H9 (cell line): ENCODE results near the gene MRPL30. TPM values are rescaled to one million over a fixed set of nuclear protein-coding genes. Genes with fewer than 3 reads are reported as not detected.
"Not testable (repeated sequence)": the region's sequence is repeated elsewhere in the genome, so short reads cannot be mapped to it uniquely, and the experiment has no call there.

ENCODE experiments used
- DNase-seq: peaks from one replicate; pipeline ENCODE4 v3.0.0-alpha.2; 2017
- H2AFZ ChIP-seq: one replicate; pipeline ENCODE4 v1.6.1; 2013; ENCODE audit warnings: mild to moderate bottlenecking, low read length, control low read depth, moderate library complexity
- H2AK5ac ChIP-seq: 2 replicates; pipeline ENCODE4 v1.6.1; 2013; ENCODE audit warnings: low read length, control low read depth, mixed read lengths; ENCODE audit not compliant: insufficient read length
- H2BK120ac ChIP-seq: one replicate; pipeline ENCODE4 v1.6.1; 2013; ENCODE audit warnings: low read depth, mild to moderate bottlenecking, low read length, control low read depth, inconsistent platforms; ENCODE audit not compliant: poor library complexity, severe bottlenecking
- H2BK12ac ChIP-seq: 2 replicates; pipeline ENCODE4 v1.6.1; 2013; ENCODE audit warnings: low read length, control low read depth, mixed read lengths, low read depth; ENCODE audit not compliant: insufficient read length
- H2BK15ac ChIP-seq: 2 replicates; pipeline ENCODE4 v1.6.1; 2013; ENCODE audit warnings: low read depth, low read length, control low read depth
- H2BK20ac ChIP-seq: one replicate; pipeline ENCODE4 v1.6.1; 2013; ENCODE audit warnings: low read depth, mild to moderate bottlenecking, low read length, control low read depth, inconsistent platforms; ENCODE audit not compliant: poor library complexity, severe bottlenecking
- H2BK5ac ChIP-seq: 2 replicates; pipeline ENCODE4 v1.6.1; 2013; ENCODE audit warnings: low read length, control low read depth, mixed read lengths; ENCODE audit not compliant: insufficient read length
- H3K14ac ChIP-seq: 2 replicates; pipeline ENCODE4 v1.6.1; 2013; ENCODE audit warnings: low read length, control low read depth; ENCODE audit not compliant: insufficient read depth
- H3K18ac ChIP-seq: 2 replicates; pipeline ENCODE4 v1.6.1; 2013; ENCODE audit warnings: low read depth, mild to moderate bottlenecking, mixed read lengths, low read length, control low read depth; ENCODE audit not compliant: insufficient read length
- H3K23ac ChIP-seq: 2 replicates; pipeline ENCODE4 v1.6.1; 2013; ENCODE audit warnings: low read length, control low read depth, mixed read lengths, low read depth; ENCODE audit not compliant: insufficient read length
- H3K23me2 ChIP-seq: 2 replicates; pipeline ENCODE4 v1.6.1; 2013; ENCODE audit warnings: low read depth, mild to moderate bottlenecking, mixed read lengths, low read length, control low read depth; ENCODE audit not compliant: insufficient read length, poor library complexity, severe bottlenecking
- H3K27ac ChIP-seq: 2 replicates; pipeline ENCODE4 v1.5.1; 2013; ENCODE audit warnings: low read length, control low read depth, mixed read lengths, low read depth; ENCODE audit not compliant: insufficient read length
- H3K27me3 ChIP-seq: 2 replicates; pipeline ENCODE4 v1.6.1; 2013; ENCODE audit warnings: low read length, control low read depth, inconsistent platforms; ENCODE audit not compliant: insufficient read depth
- H3K4ac ChIP-seq: 2 replicates; pipeline ENCODE4 v1.6.1; 2013; ENCODE audit warnings: low read depth, mild to moderate bottlenecking, control low read depth, inconsistent platforms, low read length, moderate library complexity
- H3K4me1 ChIP-seq: 2 replicates; pipeline ENCODE4 v1.6.1; 2013; ENCODE audit warnings: low read length, control low read depth, inconsistent platforms; ENCODE audit not compliant: insufficient read depth
- H3K4me2 ChIP-seq: 2 replicates; pipeline ENCODE4 v1.6.1; 2013; ENCODE audit warnings: low read length, control low read depth, mixed read lengths; ENCODE audit not compliant: insufficient read length, insufficient read depth
- H3K56ac ChIP-seq: 2 replicates; pipeline ENCODE4 v1.6.1; 2013; ENCODE audit warnings: low read depth, mild to moderate bottlenecking, mixed read lengths, low read length, control low read depth; ENCODE audit not compliant: insufficient read length
- H3K79me1 ChIP-seq: 2 replicates; pipeline ENCODE4 v1.6.1; 2013; ENCODE audit warnings: low read depth, mild to moderate bottlenecking, moderate library complexity, low read length, control low read depth, inconsistent platforms; ENCODE audit not compliant: insufficient read depth, poor library complexity, severe bottlenecking
- H3K79me2 ChIP-seq: 2 replicates; pipeline ENCODE4 v1.6.1; 2013; ENCODE audit warnings: low read length, control low read depth, inconsistent platforms; ENCODE audit not compliant: insufficient read depth
- H3K9ac ChIP-seq: 2 replicates; pipeline ENCODE4 v1.6.1; 2013; ENCODE audit warnings: low read length, control low read depth, mixed read lengths; ENCODE audit not compliant: insufficient read length; ENCODE audit errors: extremely low read depth
- H3K9me3 ChIP-seq: one replicate; pipeline ENCODE4 v1.6.1; 2013; ENCODE audit warnings: low read depth, low read length, inconsistent platforms; ENCODE audit not compliant: control insufficient read depth
- H3T11ph ChIP-seq: one replicate; pipeline ENCODE4 v1.6.1; 2013; ENCODE audit warnings: mild to moderate bottlenecking, low read length, control low read depth, inconsistent platforms
- H4K20me1 ChIP-seq: one replicate; pipeline ENCODE4 v1.6.1; 2013; ENCODE audit not compliant: control insufficient read depth, insufficient read length, insufficient read depth
- H4K5ac ChIP-seq: 2 replicates; pipeline ENCODE4 v1.6.1; 2013; ENCODE audit warnings: low read depth, mild to moderate bottlenecking, mixed read lengths, low read length, control low read depth; ENCODE audit not compliant: insufficient read length
- H4K8ac ChIP-seq: replicated peaks from 2 replicates; pipeline ENCODE4 v1.6.1; 2013; ENCODE audit warnings: low read length, control low read depth, mixed read lengths, low read depth; ENCODE audit not compliant: insufficient read length
- H4K91ac ChIP-seq: 2 replicates; pipeline ENCODE4 v1.6.1; 2013; ENCODE audit warnings: low read depth, mild to moderate bottlenecking, moderate library complexity, mixed read lengths, low read length, control low read depth; ENCODE audit not compliant: insufficient read length
- H3K27ac Mint-ChIP-seq, 3 experiments: 2 replicates in 2 of 3; 3 replicates in 1 of 3; pipeline ENCODE4 v1.8.0; 2020 to 2021; ENCODE audit warnings: mixed read lengths in 3 of 3, mild to moderate bottlenecking in 1 of 3, moderate library complexity in 1 of 3
- H3K27me3 Mint-ChIP-seq: 2 replicates; pipeline ENCODE4 v1.8.0; 2021; ENCODE audit warnings: low read depth, mild to moderate bottlenecking, moderate library complexity, mixed read lengths
- H3K36me3 Mint-ChIP-seq, 3 experiments: 2 replicates in 2 of 3; 3 replicates in 1 of 3; pipeline ENCODE4 v1.8.0; 2020 to 2021; ENCODE audit warnings: low read depth in 3 of 3, mixed read lengths in 3 of 3; ENCODE audit not compliant: insufficient read depth in 1 of 3
- H3K4me1 Mint-ChIP-seq, 2 experiments: 2 replicates each; pipeline ENCODE4 v1.8.0; 2020; ENCODE audit warnings: mixed read lengths in 2 of 2
- H3K4me3 Mint-ChIP-seq, 2 experiments: 2 replicates in 1 of 2; 3 replicates in 1 of 2; pipeline ENCODE4 v1.8.0; 2020 to 2021; ENCODE audit warnings: mild to moderate bottlenecking in 2 of 2, mixed read lengths in 2 of 2, moderate library complexity in 1 of 2
- H3K9me3 Mint-ChIP-seq, 2 experiments: 2 replicates in 1 of 2; 3 replicates in 1 of 2; pipeline ENCODE4 v1.8.0; 2020; ENCODE audit warnings: mild to moderate bottlenecking in 2 of 2, mixed read lengths in 2 of 2, moderate library complexity in 1 of 2
- WGBS: extraction: QIAGEN DNeasy Blood & Tissue Kit; methylation state at CpG from one replicate; pipeline ENCODE4 v1.1.7; 2013; ENCODE audit warnings: missing lambda C conversion rate, low lambda C conversion rate, mixed read lengths; ENCODE audit not compliant: insufficient read length; ENCODE audit errors: extremely low coverage; 5-methylcytosine and 5-hydroxymethylcytosine counted together
- total RNA-seq: library from RNA; stranded (reverse); gene quantifications from 2 replicates; pipeline ENCODE4 v1.2.1, GENCODE V29; 2021
- TF ChIP-seq, protein P1 (sequence below): fragments of 200-600 bp; sonication (generic); conservative IDR thresholded peaks from 3 replicates; pipeline ENCODE4 v1.8.0; 2021; ENCODE audit warnings: antibody characterized with exemption, mild to moderate bottlenecking

Gene MRPL30
- total RNA-seq, 1 experiment from 2014 or later = 50.8 TPM

DNA sequence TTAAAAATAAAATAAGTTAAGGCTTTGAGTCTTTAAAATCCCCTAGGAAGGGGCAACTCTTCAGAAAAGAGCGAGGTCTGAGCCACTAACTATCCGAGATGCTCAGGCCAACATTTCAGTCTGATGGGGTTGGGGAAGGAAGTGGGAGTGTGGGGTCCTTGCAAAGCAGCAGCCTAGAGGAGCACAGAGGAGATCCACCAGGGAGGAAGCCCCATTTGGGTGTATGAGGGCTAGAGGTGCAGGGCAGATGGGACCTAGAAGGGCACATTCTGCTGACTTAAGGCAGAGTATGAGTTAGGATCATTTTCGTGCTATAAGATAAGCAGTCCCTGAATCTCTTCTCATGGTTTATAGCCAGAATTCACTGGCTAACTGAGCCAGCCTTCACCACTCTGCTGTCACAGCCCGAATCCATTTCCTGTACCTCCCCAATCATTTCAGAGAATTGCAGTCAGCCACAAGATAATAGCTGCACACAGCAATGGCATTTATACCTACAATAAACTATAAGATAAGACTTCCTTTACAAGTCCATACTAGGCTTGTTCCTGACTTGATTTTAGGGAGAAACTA, 37.0 kb downstream of the MRPL30 start:
- no peak overlapping the region for H2BK15ac ChIP-seq
- Mint-ChIP-seq H3K27ac (no peak overlapping the region), H3K27me3 (no peaks in the 10 kb centered on the region), H3K9me3 (no peaks in the 10 kb centered on the region), H3K36me3 (peaks cover 0 to 5% (median 5%) of the 10 kb centered on the region in 3 experiments; a peak in 2 of 7 replicates), H3K4me1 (no peaks in the 10 kb centered on the region), H3K4me3 (no peak overlapping the region)
- no peaks in the 10 kb centered on the region for H3K23me2 ChIP-seq
- no peak overlapping the region for H2BK12ac ChIP-seq
- WGBS = no CpG with 5 or more reads among the region's 4 CpGs
- no peaks in the 10 kb centered on the region for H3K79me1 ChIP-seq
- H4K20me1 ChIP-seq = no peaks in the 10 kb centered on the region
- no peak overlapping the region for H4K91ac ChIP-seq
- no peaks in the 10 kb centered on the region for H3K27me3 ChIP-seq
- no peak for DNase-seq
- no peak overlapping the region for H4K8ac ChIP-seq
- no peaks in the 10 kb centered on the region for H3K79me2 ChIP-seq
- no peak overlapping the region for H2AK5ac ChIP-seq
- no peak overlapping the region for H2AFZ ChIP-seq
- H3K4me1 ChIP-seq = no peaks in the 10 kb centered on the region
- no peak overlapping the region for H2BK120ac ChIP-seq
- no peaks in the 10 kb centered on the region for H3K9me3 ChIP-seq
- TF ChIP-seq, protein P1, sequence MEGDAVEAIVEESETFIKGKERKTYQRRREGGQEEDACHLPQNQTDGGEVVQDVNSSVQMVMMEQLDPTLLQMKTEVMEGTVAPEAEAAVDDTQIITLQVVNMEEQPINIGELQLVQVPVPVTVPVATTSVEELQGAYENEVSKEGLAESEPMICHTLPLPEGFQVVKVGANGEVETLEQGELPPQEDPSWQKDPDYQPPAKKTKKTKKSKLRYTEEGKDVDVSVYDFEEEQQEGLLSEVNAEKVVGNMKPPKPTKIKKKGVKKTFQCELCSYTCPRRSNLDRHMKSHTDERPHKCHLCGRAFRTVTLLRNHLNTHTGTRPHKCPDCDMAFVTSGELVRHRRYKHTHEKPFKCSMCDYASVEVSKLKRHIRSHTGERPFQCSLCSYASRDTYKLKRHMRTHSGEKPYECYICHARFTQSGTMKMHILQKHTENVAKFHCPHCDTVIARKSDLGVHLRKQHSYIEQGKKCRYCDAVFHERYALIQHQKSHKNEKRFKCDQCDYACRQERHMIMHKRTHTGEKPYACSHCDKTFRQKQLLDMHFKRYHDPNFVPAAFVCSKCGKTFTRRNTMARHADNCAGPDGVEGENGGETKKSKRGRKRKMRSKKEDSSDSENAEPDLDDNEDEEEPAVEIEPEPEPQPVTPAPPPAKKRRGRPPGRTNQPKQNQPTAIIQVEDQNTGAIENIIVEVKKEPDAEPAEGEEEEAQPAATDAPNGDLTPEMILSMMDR = no peak
- H3K23ac ChIP-seq = no peak overlapping the region
- H3K18ac ChIP-seq = no peak overlapping the region
- no peak overlapping the region for H3T11ph ChIP-seq
- H3K27ac ChIP-seq = no peak overlapping the region
- H4K5ac ChIP-seq = no peak overlapping the region
- no peak overlapping the region for H2BK5ac ChIP-seq
- no peak overlapping the region for H3K56ac ChIP-seq
- no peak overlapping the region for H3K4ac ChIP-seq
- H2BK20ac ChIP-seq = no peak overlapping the region
- no peak overlapping the region for H3K9ac ChIP-seq
- no peak overlapping the region for H3K14ac ChIP-seq
- H3K4me2 ChIP-seq = no peak overlapping the region

DNA sequence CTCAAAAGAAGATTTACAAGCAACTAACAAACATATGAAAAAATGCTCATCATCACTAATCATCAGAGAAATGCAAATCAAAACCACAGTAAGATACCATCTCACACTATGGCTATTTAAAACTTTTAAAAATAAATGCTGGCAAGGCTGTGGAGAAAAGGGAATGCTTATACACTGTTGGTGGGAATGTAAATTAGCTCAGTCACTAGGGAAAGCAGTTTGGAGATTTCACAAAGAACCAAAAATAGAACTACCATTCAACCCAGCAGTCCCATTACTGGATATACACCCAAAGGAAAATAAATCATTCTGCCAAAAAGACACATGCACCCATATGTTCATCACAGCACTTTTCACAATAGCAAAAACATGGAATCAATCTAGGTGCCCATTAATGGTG, 52.2 kb downstream of the MRPL30 start:
- not testable (repeated sequence) for H2AFZ ChIP-seq, H4K91ac ChIP-seq, H4K20me1 ChIP-seq, H2BK120ac ChIP-seq, H3K4me1 ChIP-seq, H3K79me1 ChIP-seq, H3K23me2 ChIP-seq, H3K4me3 Mint-ChIP-seq, H3T11ph ChIP-seq, H3K27ac ChIP-seq, H3K4me2 ChIP-seq, H4K5ac ChIP-seq, H3K18ac ChIP-seq, H2BK15ac ChIP-seq, H3K23ac ChIP-seq, H3K9ac ChIP-seq, H3K79me2 ChIP-seq, H3K27me3 ChIP-seq, H3K4me1 Mint-ChIP-seq, H4K8ac ChIP-seq, H3K36me3 Mint-ChIP-seq, H2BK12ac ChIP-seq, H2BK20ac ChIP-seq, H3K56ac ChIP-seq, H3K9me3 ChIP-seq, H3K4ac ChIP-seq, DNase-seq, H2AK5ac ChIP-seq, H2BK5ac ChIP-seq, H3K14ac ChIP-seq, H3K27ac Mint-ChIP-seq
- H3K9me3 Mint-ChIP-seq = peaks cover 53 to 60% of the 10 kb centered on the region in 2 experiments
- peaks cover 11% of the 10 kb centered on the region; the same call in 1 of the 2 replicates for H3K27me3 Mint-ChIP-seq
